NOMO-1 treated with DMSO at 0.1 percent for 48 hours (cell line): ENCODE data around the gene ZNF677.
"Not testable (repeated sequence)": the region's sequence is repeated elsewhere in the genome, so short reads cannot be mapped to it uniquely, and the experiment has no call there.

ENCODE experiments used
- DNase-seq: peaks from one replicate; lab custom pipeline; 2025; ENCODE audit not compliant: unreplicated experiment; lab: John Stamatoyannopoulos, UW

Gene ZNF677

DNA sequence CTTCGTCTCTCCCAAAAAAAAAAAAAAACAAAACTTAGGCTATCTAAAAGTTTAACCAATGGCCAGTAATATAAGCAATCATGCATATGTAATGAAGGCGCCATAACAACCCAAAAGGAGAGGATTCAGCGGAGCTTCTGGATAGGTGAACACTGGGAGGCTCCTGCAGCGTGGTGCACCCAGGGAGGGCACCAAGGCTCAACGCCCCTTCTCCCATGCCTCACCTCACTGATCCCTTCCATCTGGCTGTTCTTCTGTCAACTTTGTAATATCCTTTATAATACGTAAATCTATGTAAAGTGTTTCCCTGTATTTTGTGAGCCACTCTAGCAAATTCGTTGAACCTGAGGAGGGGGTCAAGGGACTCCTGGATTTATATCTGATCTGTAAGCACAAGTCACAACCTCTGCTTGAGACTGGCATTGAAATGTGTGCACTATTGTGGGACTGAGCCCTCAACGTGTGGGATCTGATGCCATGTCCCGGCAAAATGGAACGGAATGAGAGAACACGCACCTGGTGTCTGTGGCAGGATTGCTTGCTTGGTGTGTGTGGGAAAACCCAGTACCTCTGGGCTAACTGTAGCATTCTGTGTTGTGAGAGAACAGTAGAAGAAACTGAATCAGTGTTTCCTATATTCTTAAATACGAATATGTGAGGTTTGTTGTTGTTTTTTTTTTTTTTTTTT lies 61.0 kb downstream of the ZNF677 start:
- no peak for DNase-seq

DNA sequence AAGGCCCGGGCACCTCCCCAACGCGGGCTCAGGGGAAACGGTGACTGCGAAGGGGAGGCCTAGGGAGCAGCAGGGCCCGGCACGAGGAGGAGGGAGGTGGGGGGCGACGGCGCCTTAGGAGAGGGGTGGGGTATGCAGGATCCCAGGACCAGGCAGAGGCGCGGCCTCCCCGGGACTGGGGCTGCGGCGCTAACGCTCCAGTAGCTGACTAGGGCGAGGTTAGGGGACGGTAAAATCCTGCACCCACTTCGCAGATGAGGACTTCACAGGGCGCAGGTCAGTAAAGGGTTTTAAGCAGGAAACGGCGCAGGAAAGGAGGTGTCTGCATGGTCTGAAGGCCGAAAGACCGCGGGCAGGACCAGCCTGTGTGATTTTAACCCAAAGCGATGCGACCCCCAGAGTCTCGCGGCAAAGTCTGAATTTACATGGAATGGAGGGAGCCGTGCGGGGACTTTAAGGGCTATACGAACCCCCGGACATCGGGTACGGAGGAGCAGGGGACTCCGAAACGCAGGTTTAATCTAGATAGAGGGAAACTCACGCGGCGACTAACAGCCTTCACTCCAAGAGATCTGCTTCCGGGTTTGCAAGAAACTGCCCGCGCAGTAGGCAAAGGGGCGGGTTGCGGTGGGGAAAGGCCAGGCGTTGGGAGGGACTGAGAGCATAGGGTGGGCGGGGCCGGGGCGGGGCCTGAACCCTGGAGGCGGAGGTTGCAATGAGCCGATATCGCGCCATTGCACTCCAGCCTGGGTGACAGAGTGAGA lies 61.7 kb downstream of the ZNF677 start, which contains the start of gene ZNF665:
ZNF665 (minus strand) TSS at position 588 of the 764 bp plus-strand sequence. CDS start 10,460 bp downstream, outside the sequence.
- peak; percentile 88 for DNase-seq

GRCh38 chr19:53190253-53190652 lies 64.4 kb downstream of the ZNF677 start:
- DNase-seq: no peak

- not testable (repeated sequence) for DNase-seq
These were observed 64.9 kb downstream of the ZNF677 start for GRCh38 chr19:53189691-53190198.
